GM21447 (cell line): Measurements from ENCODE around the gene SOD2.
"Not testable (repeated sequence)": the region's sequence is repeated elsewhere in the genome, so short reads cannot be mapped to it uniquely, and the experiment has no call there.

Experiments used
- ATAC-seq: cut with Tn5 transposase; IDR thresholded peaks from one replicate; pipeline ENCODE4 v1.9.1; 2021; ENCODE audit not compliant: unreplicated experiment

The SOD2 gene

GRCh38 chr6:159684013-159684304 lies 9.1 kb downstream of the SOD2 start:
- no peak for ATAC-seq

GRCh38 chr6:159682810-159683209 lies 10.2 kb downstream of the SOD2 start:
- ATAC-seq = no peak

GRCh38 chr6:159682295-159682694 lies 10.7 kb downstream of the SOD2 start:
- ATAC-seq = no peak

GRCh38 chr6:159681191-159681880 lies 11.7 kb downstream of the SOD2 start:
- no peak for ATAC-seq

- ATAC-seq = no peak
Measured at GRCh38 chr6:159680104-159680503, 12.9 kb downstream of the SOD2 start.

GRCh38 chr6:159679091-159680077 lies 13.7 kb downstream of the SOD2 start:
- ATAC-seq = peak; percentile 56

GRCh38 chr6:159678574-159678973 lies 14.5 kb downstream of the SOD2 start:
- no peak for ATAC-seq

- no peak for ATAC-seq
Measured at GRCh38 chr6:159677506-159678165, 15.4 kb downstream of the SOD2 start.

- no peak for ATAC-seq
Measured at GRCh38 chr6:159676890-159677505, 16.0 kb downstream of the SOD2 start.

- ATAC-seq = not testable (repeated sequence)
Measured at GRCh38 chr6:159676236-159676635, 16.8 kb downstream of the SOD2 start.

GRCh38 chr6:159665868-159666635 lies 27.0 kb downstream of the SOD2 start:
- ATAC-seq = no peak

- ATAC-seq = not testable (repeated sequence)
Measured at GRCh38 chr6:159663368-159663889, 29.6 kb downstream of the SOD2 start.

GRCh38 chr6:159661977-159662376 lies 31.1 kb downstream of the SOD2 start:
- not testable (repeated sequence) for ATAC-seq

- no peak for ATAC-seq
Measured at GRCh38 chr6:159655409-159655988, 37.5 kb downstream of the SOD2 start.

GRCh38 chr6:159654483-159655098 lies 38.5 kb downstream of the SOD2 start:
- no peak for ATAC-seq

GRCh38 chr6:159650314-159650713 lies 42.7 kb downstream of the SOD2 start:
- no peak for ATAC-seq

GRCh38 chr6:159649441-159649840 lies 43.6 kb downstream of the SOD2 start:
- no peak for ATAC-seq

GRCh38 chr6:159646733-159647132 lies 46.3 kb downstream of the SOD2 start:
- ATAC-seq = peak; percentile 97

GRCh38 chr6:159646116-159646515 lies 46.9 kb downstream of the SOD2 start:
- ATAC-seq = no peak
